AML-193 (cell line): Measurements from ENCODE around the gene TMCC2.
A peak's percentile ranks its signal among the peaks of the same experiment; 100 is the strongest.
"Not testable (repeated sequence)": the region's sequence is repeated elsewhere in the genome, so short reads cannot be mapped to it uniquely, and the experiment has no call there.

Experiments used
- DNase-seq, 2 experiments: peaks; one replicate each; lab custom pipeline; 2025; lab: John Stamatoyannopoulos, UW

Gene TMCC2

DNA sequence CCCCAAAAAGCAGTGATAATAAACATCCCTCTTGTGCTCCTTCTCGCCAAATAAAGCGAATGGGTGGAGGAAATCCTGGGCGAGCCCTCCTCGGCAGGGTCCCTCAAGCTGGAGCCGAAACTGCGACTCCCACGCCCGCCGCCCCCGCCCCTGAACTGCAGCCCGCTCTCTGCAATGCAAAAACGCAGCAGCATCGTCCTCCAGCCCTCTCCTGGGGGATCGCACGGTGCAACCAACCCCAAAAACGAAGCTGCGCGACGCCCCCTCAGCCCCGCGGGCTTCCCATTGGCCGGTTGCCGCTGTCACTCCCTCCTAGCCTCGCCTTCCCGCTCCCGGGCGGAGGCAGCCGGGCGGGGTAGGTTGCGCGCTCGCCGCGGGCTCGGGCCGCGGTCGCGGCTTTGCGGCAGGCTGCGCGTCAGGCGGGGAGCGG is at the start of gene TMCC2:
TMCC2 (plus strand) TSS at position 363 of the 430 bp plus-strand sequence. CDS start 619 bp downstream, outside the sequence.
- DNase-seq, result peak; percentile 61 to 74

DNA sequence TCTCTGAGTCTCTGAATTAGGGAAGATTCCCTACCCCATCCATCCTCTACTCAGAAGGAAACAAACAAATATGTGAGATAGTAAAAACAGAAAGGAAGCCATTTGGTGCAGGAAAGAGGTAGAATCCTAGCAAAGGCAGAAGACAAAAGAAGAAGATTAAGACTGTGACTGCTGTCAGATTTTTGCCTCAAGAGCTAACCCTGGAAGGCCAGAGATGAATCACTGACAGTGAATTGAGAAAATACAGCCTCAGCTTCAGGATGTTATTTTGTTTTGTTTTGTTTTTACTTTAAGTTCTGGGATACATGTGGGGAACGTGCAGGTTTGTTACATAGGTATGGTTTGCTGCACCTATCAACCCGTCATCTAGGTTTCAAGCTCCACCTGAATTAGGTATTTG is 47.9 kb upstream of the TMCC2 start:
- DNase-seq, result no peak

DNA sequence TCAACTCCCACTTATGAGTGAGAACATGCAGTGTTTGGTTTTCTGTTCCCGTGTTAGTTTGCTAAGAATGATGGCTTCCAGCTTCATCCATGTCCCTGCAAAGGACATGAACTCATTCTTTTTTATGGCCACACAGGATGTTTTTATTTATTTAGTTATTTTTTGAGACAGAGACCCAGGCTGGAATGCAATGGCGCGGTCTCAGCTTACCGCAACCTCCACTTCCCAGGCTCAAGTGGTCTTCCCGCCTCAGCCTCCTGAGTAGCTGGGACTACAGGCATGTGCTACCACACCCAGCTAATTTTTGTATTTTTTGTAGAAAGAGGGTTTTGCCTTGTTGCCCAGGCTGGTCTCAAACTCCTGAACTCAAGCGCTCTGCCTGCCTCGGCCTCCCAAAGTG is 47.4 kb upstream of the TMCC2 start:
- DNase-seq, result not testable (repeated sequence)

DNA sequence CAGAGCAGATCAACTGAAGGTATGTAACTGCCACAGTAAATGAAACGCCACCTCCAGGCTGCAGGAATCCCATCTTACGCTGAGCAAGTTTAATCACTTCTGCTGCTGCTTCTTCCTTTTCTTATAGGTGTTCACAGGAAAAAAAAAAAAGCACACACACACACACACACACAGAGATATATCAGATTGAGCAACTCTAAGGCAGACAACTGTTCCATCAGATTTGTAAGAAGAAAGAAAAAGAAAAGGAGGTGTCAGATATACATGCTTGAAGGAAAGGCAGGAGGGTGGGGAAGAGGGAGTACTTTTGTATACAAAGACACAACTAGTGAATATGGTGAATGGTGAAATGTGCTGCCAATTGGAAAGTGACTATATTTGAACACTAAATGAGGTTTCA is 44.8 kb upstream of the TMCC2 start:
- DNase-seq, result no peak

- no peak for DNase-seq
Measured at GRCh38 chr1:205183676-205184335, 43.9 kb upstream of the TMCC2 start.

DNA sequence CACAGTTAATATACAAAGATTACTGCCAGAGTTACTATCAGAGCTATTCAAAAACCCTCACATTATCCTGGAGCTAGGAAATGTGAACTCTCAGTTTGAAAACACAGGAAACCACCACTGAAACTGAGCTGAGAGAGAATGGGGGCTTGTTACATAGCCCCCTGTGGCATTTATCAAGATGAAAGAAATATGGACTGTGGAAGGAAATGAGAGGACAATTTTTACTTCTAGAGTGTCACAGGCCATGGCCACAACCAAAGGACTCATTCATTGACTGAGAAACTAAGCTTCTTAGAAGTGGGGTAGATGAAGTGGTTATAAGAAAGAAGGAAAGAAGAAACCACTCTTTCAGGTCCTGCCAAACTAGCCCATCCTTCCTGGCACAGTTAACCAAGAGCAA is 41.6 kb upstream of the TMCC2 start:
- DNase-seq, result no peak

DNA sequence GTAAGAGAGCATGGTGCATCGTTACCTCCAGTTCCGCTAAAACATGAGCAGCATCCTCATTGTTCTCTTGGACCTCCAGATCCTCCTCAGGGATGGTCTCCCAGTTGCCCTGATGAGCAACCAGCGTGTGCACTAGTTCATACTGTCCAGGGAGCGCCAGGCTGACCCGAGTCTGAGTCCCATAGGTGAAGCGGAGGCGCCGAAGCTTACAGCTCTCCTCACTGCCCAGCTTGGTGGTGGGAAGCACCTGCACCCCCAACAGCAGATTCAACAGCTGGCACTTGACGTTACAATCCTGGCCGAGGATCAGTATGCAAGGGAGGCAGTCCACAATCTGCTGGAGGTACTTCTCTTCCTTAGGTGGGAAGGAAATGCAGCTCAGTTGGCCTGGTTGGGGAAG is 40.3 kb upstream of the TMCC2 start:
- no peak for DNase-seq

GRCh38 chr1:205188098-205188497 is 39.6 kb upstream of the TMCC2 start:
- DNase-seq, result no peak

DNA sequence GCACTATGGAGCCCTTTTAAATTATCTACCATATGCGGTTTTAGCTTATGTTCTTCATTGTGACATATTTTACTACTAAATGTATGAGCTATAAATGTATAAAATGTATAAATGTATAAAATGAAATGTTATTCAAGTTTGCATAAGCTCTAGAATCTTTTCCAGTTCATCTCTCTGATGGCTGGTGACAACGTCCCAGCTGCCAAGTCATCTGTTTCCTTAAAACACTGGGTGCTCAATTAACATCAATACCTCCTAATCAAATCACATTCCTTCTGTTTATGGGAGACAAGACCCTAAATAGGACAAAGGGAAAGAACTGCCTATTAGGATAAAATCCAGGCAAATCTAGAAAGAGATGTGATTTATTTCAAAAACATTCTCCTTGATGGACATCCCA is 39.1 kb upstream of the TMCC2 start:
- no peak for DNase-seq

DNA sequence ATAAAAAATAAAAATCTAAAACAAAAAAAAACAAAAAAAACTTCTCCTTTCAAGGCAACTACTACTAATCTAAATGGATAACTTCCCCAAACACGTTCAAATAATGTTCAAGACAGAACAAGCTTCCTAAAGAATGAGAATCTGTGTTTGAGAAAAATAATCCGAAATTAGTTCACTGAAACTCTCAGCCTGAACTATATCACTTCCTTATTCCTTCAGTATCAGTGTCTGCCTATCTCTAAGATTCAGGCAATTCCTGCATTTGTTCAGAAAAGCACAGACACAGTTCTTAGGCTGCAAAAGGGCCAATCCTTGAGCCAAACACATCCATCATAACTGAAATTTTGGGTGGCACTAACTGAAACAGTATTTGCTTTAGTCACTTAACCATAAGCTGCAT is 38.6 kb upstream of the TMCC2 start:
- DNase-seq, result no peak

GRCh38 chr1:205190845-205191577 is 36.7 kb upstream of the TMCC2 start:
- DNase-seq, result no peak

DNA sequence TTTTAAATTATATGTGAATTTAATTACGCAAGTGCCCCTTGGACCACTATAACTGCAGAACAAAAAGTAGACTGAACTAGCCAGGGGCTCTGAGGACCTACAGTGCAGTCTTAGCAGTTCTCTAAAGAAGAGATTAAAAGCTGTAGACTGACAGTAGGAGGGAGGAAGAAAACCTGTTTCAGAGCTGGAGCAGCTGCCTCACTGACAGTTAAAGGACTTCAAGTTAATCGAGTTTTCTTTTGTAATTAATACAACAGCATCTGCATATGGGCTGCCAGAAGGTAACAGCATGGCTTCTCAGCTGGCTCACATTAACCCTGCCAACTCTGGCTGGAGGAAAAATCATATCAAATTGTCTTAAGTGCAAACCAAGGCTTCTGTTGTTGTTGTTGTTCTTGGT is 36.1 kb upstream of the TMCC2 start:
- no peak for DNase-seq

DNA sequence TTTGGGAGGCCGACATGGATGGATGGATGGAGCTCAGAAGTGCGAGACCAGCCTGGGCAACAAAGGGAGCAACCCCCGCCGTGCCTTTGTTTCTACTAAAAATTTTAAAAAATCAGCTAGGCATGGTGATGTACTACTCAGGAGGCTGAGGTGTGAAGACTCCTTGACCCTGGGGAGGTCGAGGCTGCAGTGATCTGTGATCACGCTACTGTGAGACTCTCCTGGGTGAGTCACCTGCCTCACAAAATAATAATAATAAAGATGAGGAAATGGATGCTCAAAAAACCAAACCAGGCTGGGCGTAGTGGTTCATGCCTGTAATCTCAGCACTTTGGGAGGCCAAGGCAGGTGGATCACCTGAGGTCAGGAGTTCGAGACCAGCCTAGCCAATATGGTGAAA is 35.5 kb upstream of the TMCC2 start:
- DNase-seq, result no peak

- no peak for DNase-seq
Measured at GRCh38 chr1:205199090-205199930, 28.4 kb upstream of the TMCC2 start.

- DNase-seq, result no peak
Measured at GRCh38 chr1:205199931-205200299, 27.8 kb upstream of the TMCC2 start.

DNA sequence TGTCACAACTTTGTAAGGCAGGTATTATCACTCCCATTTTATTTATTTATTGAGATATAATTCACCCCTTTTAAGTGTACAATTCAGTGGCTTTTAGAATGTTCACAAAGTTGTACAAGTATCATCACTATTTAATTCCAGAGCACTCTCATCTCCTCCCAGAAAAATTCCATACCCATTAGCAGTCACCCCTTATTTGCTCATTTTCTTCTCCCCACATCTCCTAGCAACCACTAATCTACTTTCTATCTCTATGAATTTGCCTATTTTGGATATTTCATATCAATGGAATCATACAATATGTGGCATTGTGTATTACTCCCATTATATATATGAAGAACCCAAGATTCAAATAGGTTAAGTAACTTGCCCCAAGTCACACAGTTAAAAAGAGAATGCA is 23.2 kb upstream of the TMCC2 start:
- no peak for DNase-seq

DNA sequence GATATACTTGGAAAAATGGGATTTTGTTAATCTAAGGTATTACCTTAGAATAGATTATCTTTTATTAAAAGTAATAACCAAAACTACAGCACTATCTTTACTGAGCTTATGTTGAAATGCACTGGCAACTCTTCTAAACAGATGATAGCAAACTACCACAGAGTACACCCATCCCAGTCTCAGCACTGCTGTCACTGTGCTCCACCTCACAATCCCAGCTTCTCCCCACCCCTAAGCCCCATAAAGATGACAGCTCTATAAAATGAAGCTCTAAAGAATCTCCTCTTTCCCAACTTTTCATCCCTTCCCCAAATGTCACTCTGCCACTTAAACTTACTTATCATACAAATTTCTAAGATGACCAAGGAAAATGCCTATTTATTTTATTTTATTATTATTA is 22.7 kb upstream of the TMCC2 start:
- DNase-seq, result no peak

- DNase-seq, result no peak
Measured at GRCh38 chr1:205208811-205209210, 18.9 kb upstream of the TMCC2 start.

GRCh38 chr1:205210756-205211168 is 17.0 kb upstream of the TMCC2 start:
- no peak for DNase-seq

GRCh38 chr1:205211169-205211838 is 16.4 kb upstream of the TMCC2 start, which contains the start of gene DSTYK:
Gene DSTYK, minus strand, starts transcription at chr1:205211702. Its CDS starts 167 bp downstream, at chr1:205211535.
- DNase-seq, result peak; percentile 85 to 91

DNA sequence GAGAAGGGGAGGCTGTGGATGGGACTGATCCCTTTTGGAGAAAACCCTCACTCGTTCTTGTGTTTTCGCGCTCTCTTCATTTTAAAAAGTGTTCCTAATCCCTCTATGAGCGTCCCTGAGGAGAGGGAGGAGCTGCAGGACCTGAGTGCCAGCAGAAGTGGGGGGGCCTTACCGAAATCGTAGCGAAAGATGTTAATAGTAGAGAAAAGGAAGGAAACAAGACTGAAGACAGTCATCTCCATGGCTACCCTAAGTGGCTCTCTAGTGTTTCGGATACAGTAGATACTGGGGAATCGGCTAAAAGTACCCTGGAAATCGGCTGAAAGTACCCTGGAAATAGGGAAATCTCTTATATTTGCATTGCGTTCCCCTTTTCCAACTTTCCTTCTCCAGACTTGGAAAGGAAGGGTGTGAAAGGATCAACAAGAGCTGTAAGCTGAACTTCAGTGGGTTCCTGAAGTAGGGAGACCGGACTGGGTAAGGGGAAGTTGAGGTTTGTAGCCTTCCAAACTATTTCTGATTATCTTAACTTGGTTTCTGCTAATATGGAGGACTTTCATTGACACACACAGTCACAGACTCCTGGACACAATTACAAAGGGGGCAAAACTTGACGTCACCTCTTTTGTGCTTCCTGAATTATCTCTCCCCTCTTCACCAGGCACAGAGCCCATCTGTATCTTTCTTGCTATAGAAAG is 15.8 kb upstream of the TMCC2 start:
- DNase-seq, result peak; percentile 68 to 72
